ENCODE measurements around the gene MAGI3.
A peak's percentile ranks its signal among the peaks of the same experiment; 100 is the strongest.

MAGI3 gene

GRCh38 chr1:113388621-113389358 lies 1.5 kb upstream of the MAGI3 start:
- Histone ChIP-seq H3K27ac (ENCODE audit: low read length) (no peak overlapping the region), H3K9ac (ENCODE audit: low read depth, low read length) (no peak overlapping the region), H3K4me1 (ENCODE audit: insufficient read depth, low read length) (peaks cover 9% of the 10 kb centered on the region), H3K27me3 (ENCODE audit: insufficient read depth, low read length) (peaks cover 17% of the 10 kb centered on the region), H3K36me3 (ENCODE audit: insufficient read depth, low read depth, low read length) (no peaks in the 10 kb centered on the region), H3K9me3 (ENCODE audit: insufficient read depth, low read depth, low read length) (no peaks in the 10 kb centered on the region), H3K4me3 (ENCODE audit: low read length) (peak overlapping the region; percentile 87)

- H3K27me3 ChIP-seq (ENCODE audit: insufficient read depth, low read length), result peaks cover 17% of the 10 kb centered on the region
- no peaks in the 10 kb centered on the region for H3K36me3 ChIP-seq (ENCODE audit: insufficient read depth, low read depth, low read length)
- no peak overlapping the region for H3K27ac ChIP-seq (ENCODE audit: low read length)
- H3K4me1 ChIP-seq (ENCODE audit: insufficient read depth, low read length), result peaks cover 9% of the 10 kb centered on the region
- H3K9me3 ChIP-seq (ENCODE audit: insufficient read depth, low read depth, low read length), result no peaks in the 10 kb centered on the region
- peak overlapping the region; percentile 75; the same call in 1 of the 2 replicates for H3K9ac ChIP-seq (ENCODE audit: low read depth, low read length)
- H3K4me3 ChIP-seq (ENCODE audit: low read length), result peak overlapping the region; percentile 87
These were observed 859 bp upstream of the MAGI3 start for GRCh38 chr1:113389359-113389952.

DNA sequence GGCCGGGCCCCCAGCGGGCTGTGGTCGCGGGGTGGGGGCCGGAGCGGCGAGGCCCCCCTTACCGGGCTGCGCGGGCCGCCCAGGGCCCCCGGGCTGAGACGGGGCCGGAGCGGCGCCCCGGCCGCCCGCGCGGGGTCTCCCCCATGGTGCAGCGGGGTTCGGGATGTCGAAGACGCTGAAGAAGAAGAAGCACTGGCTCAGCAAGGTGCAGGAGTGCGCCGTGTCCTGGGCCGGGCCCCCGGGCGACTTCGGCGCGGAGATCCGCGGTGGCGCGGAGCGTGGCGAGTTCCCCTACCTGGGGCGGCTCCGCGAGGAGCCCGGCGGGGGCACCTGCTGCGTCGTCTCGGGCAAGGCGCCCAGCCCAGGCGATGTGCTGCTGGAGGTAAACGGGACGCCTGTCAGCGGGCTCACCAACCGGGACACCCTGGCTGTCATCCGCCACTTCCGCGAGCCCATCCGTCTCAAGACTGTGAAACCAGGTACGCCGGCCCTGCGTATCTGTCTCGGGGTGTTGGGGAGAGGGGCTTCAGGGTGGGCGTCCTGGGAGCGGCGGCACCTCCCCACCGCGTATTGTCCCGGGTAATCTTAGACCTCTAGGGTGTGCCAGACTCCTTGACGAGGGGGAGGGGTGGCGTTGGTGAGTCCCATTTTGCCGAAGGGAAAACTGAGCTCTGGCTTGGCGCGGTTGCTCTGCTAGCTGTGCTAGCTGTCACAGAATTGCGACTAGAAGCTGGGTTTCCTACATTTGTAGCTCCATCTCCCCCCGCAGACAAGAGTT lies 745 bp downstream of the MAGI3 start:
- H3K27ac ChIP-seq (ENCODE audit: low read length), result no peak overlapping the region
- no peaks in the 10 kb centered on the region for H3K36me3 ChIP-seq (ENCODE audit: insufficient read depth, low read depth, low read length)
- H3K9ac ChIP-seq (ENCODE audit: low read depth, low read length), result peak overlapping the region; percentile 71; the same call in 1 of the 2 replicates
- H3K4me3 ChIP-seq (ENCODE audit: low read length), result peak overlapping the region; percentile 88
- no peaks in the 10 kb centered on the region for H3K9me3 ChIP-seq (ENCODE audit: insufficient read depth, low read depth, low read length)
- H3K4me1 ChIP-seq (ENCODE audit: insufficient read depth, low read length), result peaks cover 9% of the 10 kb centered on the region
- H3K27me3 ChIP-seq (ENCODE audit: insufficient read depth, low read length), result peaks cover 17% of the 10 kb centered on the region

- Histone ChIP-seq H3K9me3 (ENCODE audit: insufficient read depth, low read depth, low read length) (no peaks in the 10 kb centered on the region), H3K27ac (ENCODE audit: low read length) (no peak overlapping the region), H3K4me1 (ENCODE audit: insufficient read depth, low read length) (peaks cover 9% of the 10 kb centered on the region), H3K4me3 (ENCODE audit: low read length) (peak overlapping the region; percentile 88), H3K9ac (ENCODE audit: low read depth, low read length) (peak overlapping the region; percentile 71; the same call in 1 of the 2 replicates), H3K27me3 (ENCODE audit: insufficient read depth, low read length) (peaks cover 17% of the 10 kb centered on the region), H3K36me3 (ENCODE audit: insufficient read depth, low read depth, low read length) (no peaks in the 10 kb centered on the region)
These were observed 1.4 kb downstream of the MAGI3 start for GRCh38 chr1:113391649-113392271.

DNA sequence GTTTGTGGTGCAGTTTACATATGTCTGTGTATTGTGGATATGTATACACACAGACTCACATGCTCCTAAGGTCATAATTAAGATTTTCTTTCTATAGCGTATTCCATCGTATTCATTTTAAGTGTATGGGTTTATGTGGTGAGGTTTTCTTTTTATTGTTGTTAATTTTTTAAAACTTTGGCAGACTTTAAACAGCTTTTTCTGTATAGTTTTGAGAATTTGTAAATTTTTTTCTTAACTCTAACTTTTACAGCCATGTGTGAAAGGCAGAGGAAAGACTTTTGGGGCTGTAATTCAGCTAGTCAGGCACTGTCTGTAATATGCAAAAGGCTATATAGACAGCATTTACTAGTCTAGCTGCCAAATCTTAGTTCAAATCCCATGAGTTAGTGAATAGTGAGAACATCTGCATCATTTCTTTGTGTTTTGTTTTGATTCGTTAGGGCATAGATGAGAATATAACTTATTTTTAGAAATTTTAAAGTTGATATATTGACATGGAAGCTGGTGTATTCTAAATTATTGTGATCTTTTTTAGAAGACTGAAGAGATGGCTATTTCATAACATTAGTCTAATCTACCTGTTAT lies 2.3 kb downstream of the MAGI3 start:
- peaks cover 9% of the 10 kb centered on the region for H3K4me1 ChIP-seq (ENCODE audit: insufficient read depth, low read length)
- peaks cover 17% of the 10 kb centered on the region for H3K27me3 ChIP-seq (ENCODE audit: insufficient read depth, low read length)
- H3K9ac ChIP-seq (ENCODE audit: low read depth, low read length), result no peak overlapping the region
- H3K27ac ChIP-seq (ENCODE audit: low read length), result no peak overlapping the region
- no peaks in the 10 kb centered on the region for H3K9me3 ChIP-seq (ENCODE audit: insufficient read depth, low read depth, low read length)
- peak overlapping the region; percentile 88 for H3K4me3 ChIP-seq (ENCODE audit: low read length)
- H3K36me3 ChIP-seq (ENCODE audit: insufficient read depth, low read depth, low read length), result no peaks in the 10 kb centered on the region

GRCh38 chr1:113394043-113394862 lies 3.9 kb downstream of the MAGI3 start:
- H3K4me1 ChIP-seq (ENCODE audit: insufficient read depth, low read length), result 0 out of 2 replicates have a peak, but pooled peaks cover 3% of the 10 kb centered on the region

GRCh38 chr1:113394863-113395259 lies 4.5 kb downstream of the MAGI3 start:
- no peak overlapping the region for H3K4me3 ChIP-seq (ENCODE audit: low read length)
- peaks cover 17% of the 10 kb centered on the region for H3K27me3 ChIP-seq (ENCODE audit: insufficient read depth, low read length)
- H3K36me3 ChIP-seq (ENCODE audit: insufficient read depth, low read depth, low read length), result no peaks in the 10 kb centered on the region
- H3K9ac ChIP-seq (ENCODE audit: low read depth, low read length), result no peak overlapping the region
- 0 out of 2 replicates have a peak, but pooled peaks cover 3% of the 10 kb centered on the region for H3K4me1 ChIP-seq (ENCODE audit: insufficient read depth, low read length)
- H3K9me3 ChIP-seq (ENCODE audit: insufficient read depth, low read depth, low read length), result no peaks in the 10 kb centered on the region
- H3K27ac ChIP-seq (ENCODE audit: low read length), result no peak overlapping the region

More at GRCh38 chr1:113394043-113394862, 3.9 kb downstream of the MAGI3 start:
- Histone ChIP-seq H3K27me3 (ENCODE audit: insufficient read depth, low read length) (peaks cover 17% of the 10 kb centered on the region), H3K4me3 (ENCODE audit: low read length) (no peak overlapping the region), H3K9me3 (ENCODE audit: insufficient read depth, low read depth, low read length) (no peaks in the 10 kb centered on the region), H3K27ac (ENCODE audit: low read length) (no peak overlapping the region), H3K36me3 (ENCODE audit: insufficient read depth, low read depth, low read length) (no peaks in the 10 kb centered on the region), H3K9ac (ENCODE audit: low read depth, low read length) (no peak overlapping the region)

GRCh38 chr1:113396102-113396501 lies 5.8 kb downstream of the MAGI3 start:
- Histone ChIP-seq H3K27ac (ENCODE audit: low read length) (no peak overlapping the region), H3K27me3 (ENCODE audit: insufficient read depth, low read length) (peaks cover 16% of the 10 kb centered on the region), H3K36me3 (ENCODE audit: insufficient read depth, low read depth, low read length) (no peaks in the 10 kb centered on the region), H3K4me3 (ENCODE audit: low read length) (no peak overlapping the region), H3K9me3 (ENCODE audit: insufficient read depth, low read depth, low read length) (no peaks in the 10 kb centered on the region), H3K9ac (ENCODE audit: low read depth, low read length) (no peak overlapping the region), H3K4me1 (ENCODE audit: insufficient read depth, low read length) (0 out of 2 replicates have a peak, but pooled peaks cover 3% of the 10 kb centered on the region)

DNA sequence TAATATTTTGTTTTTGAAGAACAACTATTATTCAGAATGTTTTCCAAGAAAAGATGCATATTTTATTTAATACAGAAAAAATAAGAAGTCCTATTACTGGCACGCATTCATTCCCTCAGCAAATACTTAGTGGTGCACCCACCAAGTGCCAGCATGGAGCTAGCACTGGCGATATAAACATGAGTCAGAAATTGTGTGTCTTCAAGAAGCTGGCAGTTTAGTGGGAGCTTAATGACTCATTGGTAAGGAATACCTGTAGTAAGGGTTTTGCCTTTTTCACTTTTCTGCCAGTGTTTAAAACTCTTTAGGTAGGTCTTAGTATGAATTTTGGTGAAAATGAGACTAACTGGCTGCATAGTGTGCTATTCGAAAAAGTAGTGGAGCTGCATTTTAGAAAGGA lies 6.3 kb downstream of the MAGI3 start:
- Histone ChIP-seq H3K9ac (ENCODE audit: low read depth, low read length) (no peak overlapping the region), H3K36me3 (ENCODE audit: insufficient read depth, low read depth, low read length) (no peaks in the 10 kb centered on the region), H3K4me1 (ENCODE audit: insufficient read depth, low read length) (0 out of 2 replicates have a peak, but pooled peaks cover 3% of the 10 kb centered on the region), H3K27ac (ENCODE audit: low read length) (no peak overlapping the region), H3K4me3 (ENCODE audit: low read length) (no peak overlapping the region), H3K27me3 (ENCODE audit: insufficient read depth, low read length) (peaks cover 11% of the 10 kb centered on the region), H3K9me3 (ENCODE audit: insufficient read depth, low read depth, low read length) (no peaks in the 10 kb centered on the region)

- no peaks in the 10 kb centered on the region for H3K36me3 ChIP-seq (ENCODE audit: insufficient read depth, low read depth, low read length)
- H3K27me3 ChIP-seq (ENCODE audit: insufficient read depth, low read length), result no peaks in the 10 kb centered on the region
- H3K9ac ChIP-seq (ENCODE audit: low read depth, low read length), result no peak overlapping the region
- no peak overlapping the region for H3K27ac ChIP-seq (ENCODE audit: low read length)
- H3K4me3 ChIP-seq (ENCODE audit: low read length), result no peak overlapping the region
- H3K4me1 ChIP-seq (ENCODE audit: insufficient read depth, low read length), result no peaks in the 10 kb centered on the region
- H3K9me3 ChIP-seq (ENCODE audit: insufficient read depth, low read depth, low read length), result no peaks in the 10 kb centered on the region
These were observed 8.8 kb downstream of the MAGI3 start for GRCh38 chr1:113399062-113399583.
